HG03175 (cell line): ENCODE data around the gene FAM200C.
"Not testable (repeated sequence)": the region's sequence is repeated elsewhere in the genome, so short reads cannot be mapped to it uniquely, and the experiment has no call there.

ENCODE experiments used
- ATAC-seq: cut with Tn5 transposase; IDR thresholded peaks from one replicate; pipeline ENCODE4 v1.9.1; 2021; ENCODE audit warnings: mild to moderate bottlenecking, moderate library complexity; ENCODE audit not compliant: unreplicated experiment

The FAM200C gene

DNA sequence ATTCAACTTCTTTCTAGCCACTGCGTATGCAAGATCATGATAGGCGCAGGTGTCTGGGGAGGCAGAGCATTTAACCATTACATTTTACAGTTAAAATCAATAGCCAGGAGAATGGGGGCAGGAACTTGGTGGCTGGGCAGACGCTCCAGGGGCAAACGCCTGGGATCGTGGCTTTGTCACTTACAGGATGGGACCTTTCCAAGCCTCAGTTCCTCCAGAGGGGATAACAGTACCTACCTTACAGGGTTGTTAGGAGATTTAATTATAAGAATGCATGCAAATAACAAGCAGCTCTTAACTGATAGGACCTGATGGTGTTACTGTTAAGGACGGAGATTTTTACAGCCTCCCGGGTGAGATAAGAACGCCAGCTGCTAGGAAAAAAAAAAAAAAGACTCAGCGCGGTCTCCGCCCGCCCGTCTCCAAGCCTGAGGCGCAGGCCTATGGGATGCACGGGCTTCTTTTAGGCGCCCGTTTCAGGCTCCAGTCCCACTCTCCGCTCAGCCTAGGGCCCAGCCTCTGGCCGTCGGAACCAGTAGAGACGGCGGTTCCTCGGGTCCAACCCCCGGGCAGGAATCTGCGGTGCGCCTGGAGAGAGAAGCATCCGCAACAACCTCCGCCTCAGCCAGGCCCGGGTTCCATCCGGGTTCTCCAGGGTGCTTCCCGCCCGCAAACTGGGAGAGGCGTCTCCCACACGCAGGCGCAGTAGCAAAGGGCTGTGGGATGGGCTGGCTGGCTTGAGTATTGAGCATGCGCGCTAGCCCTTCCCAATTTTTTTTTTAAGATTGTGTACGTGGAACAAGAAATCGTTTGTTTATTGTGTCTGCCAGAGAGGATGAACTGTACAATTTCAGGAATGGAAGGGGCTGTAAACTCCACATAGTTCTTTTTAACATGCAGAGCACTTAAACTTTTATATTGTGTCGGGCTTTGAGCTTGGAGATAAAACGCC lies at the start of gene FAM200C:
TSS of gene FAM200C (minus strand) at position 653 of the 952 bp plus-strand sequence. CDS start 4,564 bp downstream, outside the sequence.
- ATAC-seq, result peak; percentile 81

DNA sequence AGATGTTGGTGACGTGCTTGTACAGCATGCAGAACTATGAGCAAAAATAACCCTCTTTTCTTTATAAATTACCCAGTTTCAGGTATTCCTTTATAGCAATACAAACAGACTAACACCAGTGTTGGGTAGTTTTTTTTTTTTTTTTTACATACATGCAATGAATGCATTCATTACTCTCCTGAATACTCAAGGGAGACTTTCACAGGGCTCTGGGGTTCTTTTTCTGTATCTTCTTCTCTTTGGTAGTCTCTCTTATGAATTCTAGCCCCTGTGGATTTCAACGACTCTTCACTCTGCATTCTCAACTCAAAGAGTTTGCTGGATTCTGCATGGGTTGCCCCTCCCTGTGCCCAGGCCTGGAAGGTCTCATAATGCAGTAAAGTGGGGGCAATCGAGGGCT lies 49.6 kb upstream of the FAM200C start:
- ATAC-seq, result no peak

DNA sequence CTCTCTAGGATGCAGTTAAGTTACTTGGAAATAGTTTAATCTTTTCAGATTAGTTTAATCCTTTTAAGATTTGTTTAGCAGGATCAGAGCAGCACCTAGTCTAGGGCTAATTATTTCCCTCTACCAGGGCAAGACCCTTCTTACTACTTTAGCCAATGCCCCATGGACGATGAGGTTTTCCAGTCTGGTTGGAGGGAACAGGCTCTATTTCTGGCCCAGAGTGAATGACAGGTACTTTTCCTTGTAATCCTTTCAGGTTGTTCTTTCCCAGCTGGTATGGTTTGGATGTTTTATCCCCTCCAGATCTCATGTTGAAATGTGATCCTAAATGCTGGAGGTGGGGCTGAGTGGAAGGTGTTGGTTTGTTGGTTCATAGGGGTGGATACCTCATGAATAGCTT lies 49.0 kb upstream of the FAM200C start:
- ATAC-seq, result no peak

DNA sequence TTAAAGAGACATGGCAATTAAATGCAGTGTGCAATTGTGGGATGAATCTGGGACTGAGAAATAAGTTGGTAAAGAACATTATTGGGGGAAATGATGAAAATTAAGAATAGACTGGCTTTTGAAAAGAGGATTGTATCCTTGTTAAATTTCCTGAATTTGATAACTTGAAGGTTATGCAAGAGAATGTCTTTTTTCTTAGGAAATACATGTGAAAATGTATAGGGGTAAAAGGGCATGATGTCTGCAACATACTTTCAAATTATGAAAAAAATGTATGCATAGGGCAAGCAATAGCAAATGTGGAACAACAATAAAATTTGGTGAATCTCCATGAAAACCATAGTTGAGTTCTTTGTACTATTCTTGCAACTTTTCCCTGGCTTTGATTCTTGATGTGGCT lies 45.9 kb upstream of the FAM200C start:
- no peak for ATAC-seq

DNA sequence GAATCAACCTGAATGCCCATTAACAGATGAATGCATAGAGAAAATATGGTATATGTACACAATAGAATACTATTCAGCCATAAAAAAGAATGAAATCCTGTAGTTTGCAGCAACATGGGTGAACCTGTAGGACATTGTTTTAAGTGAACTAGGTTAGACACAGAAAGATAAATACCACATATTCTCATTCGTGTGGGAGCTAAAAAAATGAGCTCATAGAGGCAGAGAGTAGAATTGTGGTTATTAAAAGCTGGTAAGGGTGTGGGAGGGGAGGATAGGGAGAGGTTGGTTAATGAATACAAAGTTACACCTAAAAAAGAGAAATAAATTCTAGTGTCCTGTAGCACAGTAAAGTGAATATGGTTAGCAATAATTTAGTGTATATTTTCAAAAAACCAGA lies 45.3 kb upstream of the FAM200C start:
- peak; percentile 43 for ATAC-seq

DNA sequence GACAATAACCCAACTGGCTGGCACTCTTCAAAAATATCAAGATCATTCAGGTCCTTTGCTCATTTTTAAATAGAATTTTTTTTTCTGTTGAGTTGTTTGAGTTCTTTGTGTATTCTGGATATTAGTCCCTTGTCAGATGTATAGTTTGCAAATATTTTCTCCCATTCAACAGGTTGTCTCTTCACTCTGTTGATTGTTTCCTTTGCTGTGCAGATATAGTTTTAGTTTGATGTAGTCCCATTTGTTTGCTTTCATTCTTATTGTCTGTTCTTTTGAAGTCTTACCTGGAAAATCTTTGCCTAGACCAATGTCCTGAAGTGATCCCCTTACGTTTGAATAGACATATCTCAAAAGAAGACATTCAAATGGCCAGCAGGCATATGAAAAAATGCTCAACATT lies 44.6 kb upstream of the FAM200C start:
- ATAC-seq, result no peak

DNA sequence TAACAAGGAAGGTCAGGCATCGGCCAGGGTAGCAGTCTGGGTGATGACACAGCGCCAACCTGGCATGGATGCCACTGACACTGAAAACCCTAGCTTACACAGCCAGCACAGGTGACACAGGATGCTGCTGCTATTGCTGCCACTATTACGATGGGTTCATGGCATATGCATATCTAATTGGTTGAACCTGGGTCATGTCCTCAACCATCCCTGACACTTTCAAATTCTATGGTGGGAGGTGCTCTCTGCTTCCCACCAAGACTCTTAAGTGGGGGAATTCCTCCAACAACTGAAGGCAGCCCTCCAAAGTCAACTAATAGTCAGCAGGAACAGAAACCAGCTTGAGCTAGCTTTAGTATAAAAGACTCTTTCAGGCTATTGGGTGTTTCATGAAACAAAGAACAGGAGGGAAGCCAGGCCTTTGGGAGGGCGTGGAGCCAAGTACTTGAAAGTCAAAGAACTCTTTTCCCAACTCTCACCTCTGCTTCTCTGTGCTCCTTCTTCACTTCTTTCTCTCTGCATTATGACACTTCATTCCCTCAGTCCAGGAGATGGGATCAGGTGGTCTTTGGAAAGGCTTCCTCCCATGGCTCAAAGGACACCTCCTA lies 43.1 kb upstream of the FAM200C start:
- ATAC-seq, result no peak

DNA sequence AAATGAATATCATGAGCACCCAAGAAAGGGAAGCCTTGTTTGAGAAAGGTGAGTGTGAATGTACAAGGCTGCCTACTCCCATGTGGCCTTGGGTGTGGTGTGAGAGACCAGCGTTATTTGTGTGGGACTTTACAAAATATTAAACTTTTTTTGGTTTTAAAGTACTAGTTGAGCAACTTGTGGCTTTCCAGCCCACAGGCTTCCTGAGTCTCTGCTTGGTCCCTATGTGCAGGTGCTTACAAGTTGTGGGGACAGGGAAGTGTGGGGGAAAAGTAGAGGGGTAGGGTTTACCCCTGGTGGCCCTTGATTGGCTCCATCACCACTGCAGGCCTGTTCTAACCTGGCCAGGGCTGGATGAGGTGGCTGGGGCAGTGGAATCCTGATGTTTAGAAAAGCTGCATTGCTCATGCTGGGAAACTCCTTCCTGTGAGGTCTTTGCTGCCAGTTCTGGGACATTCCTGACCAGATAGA lies 41.5 kb upstream of the FAM200C start:
- no peak for ATAC-seq

DNA sequence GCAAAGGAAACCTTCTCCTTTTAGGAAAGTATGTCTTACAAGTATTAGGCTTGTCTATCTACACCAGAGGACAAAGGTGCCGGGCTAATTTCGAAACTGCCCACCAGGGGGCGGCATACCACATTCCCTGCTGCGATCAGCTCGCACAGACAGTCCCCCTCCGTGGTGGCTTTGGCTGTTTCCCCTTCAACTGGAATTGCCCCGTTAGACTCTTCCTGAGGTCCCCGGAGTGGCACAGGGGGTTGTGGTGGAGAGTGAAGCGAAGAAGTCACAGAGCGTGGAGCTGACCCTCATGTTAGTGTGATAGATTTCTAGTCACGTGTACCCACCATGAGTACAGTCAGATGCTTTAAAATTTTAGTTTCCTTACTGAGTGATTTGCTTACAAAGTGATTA lies 39.3 kb upstream of the FAM200C start:
- peak; percentile 63 for ATAC-seq

DNA sequence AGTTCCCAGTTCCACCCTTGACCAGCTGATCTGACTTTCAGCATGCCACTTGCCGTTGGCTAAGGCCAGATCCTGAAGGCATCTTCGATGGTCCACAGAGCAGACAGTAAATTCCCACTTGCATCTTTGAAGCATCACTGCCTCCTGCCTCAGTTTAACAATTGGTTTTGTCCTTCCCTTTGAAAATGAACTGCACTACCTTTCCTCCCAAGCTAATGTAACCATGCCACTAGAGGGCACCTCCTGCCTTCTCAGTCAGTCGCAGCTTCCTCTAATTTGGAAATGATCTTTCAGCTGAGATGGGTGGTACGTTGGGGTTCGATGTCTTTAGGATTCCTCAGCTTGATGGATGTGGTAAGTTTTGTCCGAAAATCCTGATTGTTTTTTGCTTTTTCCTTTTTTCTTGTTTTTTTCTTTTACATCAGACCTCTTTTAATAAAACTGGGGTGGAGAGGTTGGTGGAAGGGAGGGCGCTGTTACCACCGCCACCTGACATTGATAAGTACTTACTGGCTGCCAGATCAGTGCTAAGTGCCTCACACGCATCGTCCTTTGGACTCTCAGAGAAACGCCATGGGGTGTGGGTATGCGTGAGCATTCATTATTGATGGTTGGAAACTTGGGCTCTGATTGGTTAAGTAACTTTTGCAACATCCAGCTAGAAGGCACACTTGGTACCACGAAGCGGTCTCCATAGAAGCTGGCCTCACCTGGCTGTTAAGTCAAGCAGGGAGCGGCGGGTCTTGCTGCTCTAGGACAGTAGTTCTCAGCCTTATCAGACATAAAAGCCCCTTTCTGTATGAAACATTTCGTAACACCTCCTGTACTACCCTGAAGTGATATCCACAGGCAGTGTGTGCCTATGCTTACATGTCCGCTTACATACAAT lies 38.7 kb upstream of the FAM200C start:
- peak; percentile 35 for ATAC-seq

DNA sequence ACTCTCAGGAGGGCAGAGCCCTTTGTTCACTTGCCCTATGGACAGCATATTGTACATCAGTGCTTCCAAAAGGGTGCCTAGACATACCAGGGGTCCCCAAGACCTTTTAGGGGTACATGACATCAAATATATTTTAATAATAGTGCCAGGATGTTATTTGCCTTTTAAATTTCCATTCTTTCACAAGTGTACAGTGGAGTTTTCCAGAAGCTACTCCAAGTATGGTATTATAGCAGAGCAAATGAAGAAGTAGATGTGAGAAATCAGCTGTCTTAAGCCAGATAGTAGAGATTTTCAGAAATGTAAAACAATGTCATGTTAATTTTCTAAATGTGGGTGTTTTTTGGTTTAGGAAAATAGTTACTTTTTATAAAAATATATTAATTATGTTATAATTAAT lies 37.4 kb upstream of the FAM200C start:
- ATAC-seq, result no peak

DNA sequence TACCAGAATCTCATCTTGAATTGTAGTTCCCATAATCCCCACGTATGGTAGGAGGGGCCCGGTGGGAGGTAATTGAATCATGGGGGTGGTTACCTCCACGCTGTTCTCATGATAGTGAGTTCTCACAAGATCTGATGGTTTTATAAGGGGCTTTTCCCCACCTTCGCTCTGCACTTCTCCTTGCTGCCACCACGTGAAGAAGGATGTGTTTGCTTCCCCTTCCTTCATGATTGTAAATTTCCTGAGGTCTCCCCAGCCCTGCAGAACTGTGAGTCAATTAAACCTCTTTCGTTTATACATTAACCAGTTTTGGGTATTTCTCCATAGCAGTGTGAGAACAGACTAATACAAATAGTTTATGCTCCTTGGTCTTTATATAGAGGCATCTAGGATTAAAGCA lies 36.8 kb upstream of the FAM200C start:
- not testable (repeated sequence) for ATAC-seq

DNA sequence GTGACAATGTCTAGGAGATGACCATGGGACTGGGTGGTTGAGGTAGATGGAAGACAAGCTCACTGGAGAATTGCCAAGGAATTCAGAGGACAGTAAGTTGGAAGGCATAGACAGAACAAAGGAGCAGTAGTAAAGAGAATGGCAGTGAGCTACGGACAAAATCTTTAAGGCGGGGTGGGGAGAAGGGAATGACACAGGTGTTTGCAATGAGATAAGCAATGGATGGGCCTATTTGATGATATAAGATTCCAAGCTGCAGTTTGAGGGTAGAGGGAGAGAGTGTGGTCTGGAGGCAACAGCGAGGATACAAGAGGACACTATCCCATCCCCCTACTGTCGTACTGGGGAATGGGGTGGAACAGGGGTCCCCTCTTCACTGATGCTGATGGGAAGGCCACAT lies 36.2 kb upstream of the FAM200C start:
- no peak for ATAC-seq

DNA sequence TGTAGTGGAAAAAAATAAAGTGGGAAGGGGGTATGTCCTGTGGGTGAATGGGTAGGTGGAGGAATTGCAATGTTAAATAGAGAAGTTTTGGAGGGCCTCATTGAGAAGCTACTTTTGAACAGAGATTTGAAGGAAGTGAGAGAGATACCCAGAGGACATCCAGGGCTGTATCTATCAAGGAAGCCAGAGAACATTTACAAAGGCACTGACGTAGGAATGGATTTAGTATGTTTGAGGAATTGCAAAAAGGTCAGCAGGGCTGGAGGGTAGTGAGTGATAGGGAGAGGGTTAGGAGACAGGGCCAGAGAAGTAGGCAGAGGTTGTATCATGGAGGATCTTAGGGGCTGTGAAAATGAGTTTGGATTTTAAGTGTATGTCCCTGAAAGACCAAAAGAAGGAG lies 35.7 kb upstream of the FAM200C start:
- no peak for ATAC-seq

DNA sequence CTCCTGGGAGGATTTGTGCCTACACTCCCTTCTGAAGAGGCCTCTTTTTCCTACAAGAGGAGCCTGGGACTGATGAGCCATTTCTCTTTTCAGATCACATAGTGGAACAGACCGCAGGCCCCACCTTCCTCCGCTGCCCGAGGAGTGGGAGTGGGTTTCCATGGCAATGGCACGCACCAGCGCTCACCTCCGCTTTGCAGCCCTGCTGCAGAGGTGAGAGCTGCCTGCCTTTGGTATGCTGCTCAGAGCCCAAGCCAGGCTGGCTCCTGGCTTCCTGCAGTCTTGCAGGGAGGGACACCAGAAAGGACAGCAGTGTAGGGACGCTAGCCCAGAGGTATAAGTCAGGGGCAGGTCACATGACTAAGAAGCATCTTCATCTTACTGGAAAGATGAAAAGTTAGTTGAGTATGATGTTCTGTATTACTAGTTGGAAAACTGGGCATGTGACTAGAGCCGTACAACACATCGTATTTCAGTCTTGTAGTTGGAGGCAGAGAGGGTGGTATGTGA lies 34.2 kb upstream of the FAM200C start:
- ATAC-seq, result peak; percentile 68

DNA sequence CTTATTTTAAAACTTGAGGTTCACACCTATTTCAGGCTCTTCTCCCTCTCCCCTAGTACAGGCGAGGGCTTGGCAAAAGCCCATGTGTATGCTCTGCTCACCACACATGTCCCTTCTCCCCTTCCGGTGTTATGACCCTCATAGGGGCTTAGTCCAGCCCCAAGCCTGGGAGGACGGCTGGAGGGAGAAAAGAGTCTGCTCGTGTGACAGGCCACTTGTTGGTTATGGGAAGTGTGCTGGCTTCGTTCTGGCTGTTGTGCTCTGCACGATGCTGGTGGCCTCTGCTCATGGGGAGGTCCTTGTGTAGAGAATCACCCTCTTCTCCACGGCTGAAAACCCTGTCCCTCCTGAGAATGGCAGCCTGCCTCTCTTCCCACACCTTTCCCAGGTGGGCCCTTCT lies 32.9 kb upstream of the FAM200C start:
- no peak for ATAC-seq

DNA sequence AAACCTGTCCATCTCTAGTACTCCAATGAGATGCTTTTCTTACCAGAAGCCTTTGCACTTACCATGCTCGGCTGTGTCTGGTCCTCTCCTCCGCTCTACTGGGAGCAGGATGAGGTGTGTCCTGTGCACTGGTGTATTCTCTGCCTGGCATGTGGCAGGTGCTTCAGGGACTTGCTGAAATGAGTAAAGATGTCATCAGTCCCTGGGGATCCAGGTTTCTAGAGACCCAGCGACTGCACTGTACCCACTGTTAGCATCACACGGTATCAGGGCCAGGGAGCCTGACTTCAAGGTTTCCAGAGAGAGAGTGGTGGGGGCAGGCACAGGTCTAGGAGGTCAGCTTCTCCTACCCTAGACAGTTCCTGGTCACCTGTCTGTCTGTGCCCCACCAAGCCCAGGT lies 32.3 kb upstream of the FAM200C start:
- ATAC-seq, result peak; percentile 31

DNA sequence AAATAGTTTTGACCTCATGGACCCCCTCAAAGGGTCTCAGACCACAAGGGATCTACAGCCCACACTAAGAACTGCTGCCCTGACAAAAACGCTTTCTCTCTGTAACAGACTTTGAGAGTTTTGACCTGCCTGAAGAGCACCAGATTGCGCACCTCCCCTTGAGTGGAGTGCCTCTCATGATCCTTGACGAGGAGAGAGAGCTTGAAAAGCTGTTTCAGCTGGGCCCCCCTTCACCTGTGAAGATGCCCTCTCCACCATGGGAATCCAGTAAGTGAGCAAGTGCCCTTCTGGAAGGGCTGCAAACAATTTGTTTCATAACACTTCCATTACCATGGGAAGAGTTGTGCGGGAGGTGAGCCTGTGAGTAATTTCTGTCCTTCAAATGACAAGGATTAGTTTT lies 27.8 kb upstream of the FAM200C start:
- no peak for ATAC-seq

DNA sequence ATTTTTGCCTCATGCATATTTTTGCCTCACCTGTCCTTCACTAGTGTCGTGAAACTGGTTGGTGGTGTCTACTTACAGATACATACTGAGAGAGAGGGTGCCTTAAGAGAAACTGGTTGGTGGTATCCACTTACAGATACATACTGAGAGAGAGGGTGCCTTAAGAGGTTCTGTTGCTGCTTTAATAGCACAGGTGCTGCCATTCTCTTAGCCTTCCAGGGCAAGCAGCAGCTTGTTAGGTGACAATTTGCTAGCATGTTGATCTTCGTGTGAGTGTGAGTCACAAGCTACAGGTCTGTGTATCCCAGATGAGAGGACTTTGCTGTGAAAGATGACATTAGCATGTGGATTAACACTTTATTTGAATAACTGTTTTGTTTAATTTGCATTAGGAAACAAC lies 23.2 kb upstream of the FAM200C start:
- no peak for ATAC-seq

DNA sequence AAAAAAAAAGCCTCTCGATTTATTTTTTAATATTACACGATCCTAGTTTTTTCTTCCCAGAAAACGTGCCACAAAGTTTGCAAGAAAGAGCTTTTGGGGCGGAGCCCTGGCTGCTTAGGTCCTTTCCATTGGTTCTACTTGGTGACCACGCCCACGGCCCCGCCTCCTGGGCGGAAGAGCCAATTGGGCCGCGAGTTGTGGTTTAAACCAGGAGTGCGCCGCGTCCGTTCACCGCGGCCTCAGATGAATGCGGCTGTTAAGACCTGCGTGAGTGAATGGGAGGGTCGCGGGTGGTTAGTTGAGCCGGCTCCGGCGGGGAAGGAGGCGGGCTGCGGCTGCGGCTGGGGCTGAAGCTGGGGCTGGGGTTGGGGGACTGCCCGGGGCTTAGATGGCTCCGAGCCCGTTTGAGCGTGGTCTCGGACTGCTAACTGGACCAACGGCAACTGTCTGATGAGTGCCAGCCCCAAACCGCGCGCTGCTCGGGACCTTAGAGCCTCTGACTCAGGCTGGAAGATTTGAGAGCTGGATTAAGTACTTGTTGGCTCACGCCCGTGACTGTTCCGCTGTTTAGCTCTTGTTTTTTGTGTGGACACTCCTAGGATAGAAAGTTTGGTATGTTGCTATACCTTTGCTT lies 21.9 kb upstream of the FAM200C start, which contains the start of gene PTTG1:
TSS of gene PTTG1 (plus strand) at position 231 of the 634 bp plus-strand sequence. CDS start 458 bp downstream, outside the sequence.
- peak; percentile 75 for ATAC-seq

DNA sequence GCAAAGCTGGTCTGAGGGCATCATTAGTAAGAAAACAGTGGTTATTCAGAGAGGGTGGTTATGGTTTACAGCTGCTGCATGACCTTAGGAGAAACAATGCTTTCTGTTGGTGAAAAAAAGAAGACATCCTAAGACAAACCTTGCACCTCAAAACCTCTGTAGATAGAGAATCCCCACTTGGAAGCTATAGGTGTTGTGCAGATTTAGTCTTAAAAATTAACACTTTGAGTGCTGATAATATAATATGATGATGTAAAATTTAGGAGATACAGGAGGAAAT lies 20.4 kb upstream of the FAM200C start:
- no peak for ATAC-seq
